Motor neuron (in vitro differentiated cells): ENCODE data around the gene DYNC2I2. TPM values are rescaled to one million over a fixed set of nuclear protein-coding genes. Genes with fewer than 3 reads are reported as not detected.

Experiments
- ATAC-seq, 8 experiments: fragments of 200-7000 bp; cut with Tn5 transposase; replicated peaks in 6 of 8; 2 replicates each; pipeline ENCODE4 v1.8.0; 2021; ENCODE audit warnings: mild to moderate bottlenecking in 8 of 8, moderate library complexity in 8 of 8
- H3K27ac ChIP-seq, 2 donors: fragments of 250-450 bp; sonication (Bioruptor Pico); 2 replicates each; pipeline ENCODE4 v1.9.0; 2021; ENCODE audit warnings: antibody characterized with exemption in 2 of 2, mild to moderate bottlenecking in 2 of 2, moderate library complexity in 1 of 2
- H3K4me1 ChIP-seq, 2 donors: fragments of 250-450 bp; sonication (Bioruptor Pico); replicated peaks in 1 of 2; 2 replicates each; pipeline ENCODE4 v1.6.1; 2021; ENCODE audit warnings: antibody characterized with exemption in 2 of 2, mild to moderate bottlenecking in 2 of 2, moderate library complexity in 1 of 2
- H3K4me3 ChIP-seq, 5 donors: fragments of 250-450 bp; sonication (Bioruptor Pico); 2 replicates each; pipeline ENCODE4 v1.9.0; 2021; ENCODE audit warnings: antibody characterized with exemption in 5 of 5, mild to moderate bottlenecking in 5 of 5, moderate library complexity in 4 of 5
- WGBS, 10 experiments: fragments of 450-650 bp; shearing (Covaris generic); methylation state at CpG; one replicate each; pipeline ENCODE4 v1.0.0; 2022; 5-methylcytosine and 5-hydroxymethylcytosine counted together
- in situ Hi-C, 9 experiments: fragments of 400-800 bp; cut with MboI; loops; one replicate each; pipeline ENCODE4 v1.15.0; 2021; ENCODE audit warnings: low sequenced_read_pairs in 9 of 9, low pct_unique_long_range_greater_than_20kb in 2 of 9; ENCODE audit not compliant: unreplicated experiment in 9 of 9
- total RNA-seq, 8 experiments: library from RNA; unstranded; fragments of 300-600 nt; gene quantifications; 2 replicates each; pipeline versions ENCODE4 v1.2.3 to v1.2.4, GENCODE V29; 2022

The DYNC2I2 gene
- total RNA-seq, 8 experiments from 2014 or later, result 21.1 to 62.7 (median 28.3) TPM

DNA sequence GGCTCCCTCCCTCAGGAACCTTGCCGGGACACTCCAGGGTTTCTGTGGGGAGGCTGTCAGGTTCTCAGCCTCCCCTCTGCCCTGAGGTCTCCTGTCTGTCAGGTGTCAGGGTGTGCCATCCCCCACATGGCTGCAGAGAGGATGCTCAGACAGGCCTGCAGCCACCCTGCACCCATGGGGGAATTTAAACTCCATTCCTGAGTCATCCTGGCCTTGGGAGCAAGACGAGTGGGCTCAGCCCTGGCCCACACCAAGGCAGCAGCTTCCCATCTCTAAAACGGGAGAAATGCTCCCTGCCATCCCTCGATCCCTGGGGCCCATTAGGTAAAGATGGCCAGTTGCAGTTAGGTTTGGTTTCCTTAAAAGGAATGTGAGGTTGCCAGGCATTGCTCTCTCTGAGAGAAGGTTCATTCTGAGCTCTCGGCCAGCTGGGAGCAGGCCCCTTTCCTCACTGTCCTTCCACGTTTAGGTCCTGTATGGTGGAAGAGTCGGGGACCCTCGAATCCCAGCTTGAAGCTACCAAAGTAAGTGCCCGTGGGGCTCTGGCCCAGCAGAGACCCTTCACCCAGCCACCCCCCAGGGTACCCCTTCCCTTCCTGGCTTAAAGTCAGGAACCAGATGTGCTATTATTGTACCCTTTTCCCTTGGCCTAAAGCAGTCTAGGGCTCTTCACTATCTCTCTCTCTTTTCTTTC, 26.6 kb downstream of the DYNC2I2 start:
- no peak overlapping the region for H3K4me3 ChIP-seq
- no peaks in the 10 kb centered on the region for H3K4me1 ChIP-seq
- ATAC-seq, result no peak
- no peak overlapping the region for H3K27ac ChIP-seq
- in situ Hi-C loops, result no loop called here
- WGBS, 10 experiments, result 42 to 100% methylated on average over 1 to 4 of the region's 9 CpGs; no CpG with 5 or more reads in 8 of the 10 experiments

DNA sequence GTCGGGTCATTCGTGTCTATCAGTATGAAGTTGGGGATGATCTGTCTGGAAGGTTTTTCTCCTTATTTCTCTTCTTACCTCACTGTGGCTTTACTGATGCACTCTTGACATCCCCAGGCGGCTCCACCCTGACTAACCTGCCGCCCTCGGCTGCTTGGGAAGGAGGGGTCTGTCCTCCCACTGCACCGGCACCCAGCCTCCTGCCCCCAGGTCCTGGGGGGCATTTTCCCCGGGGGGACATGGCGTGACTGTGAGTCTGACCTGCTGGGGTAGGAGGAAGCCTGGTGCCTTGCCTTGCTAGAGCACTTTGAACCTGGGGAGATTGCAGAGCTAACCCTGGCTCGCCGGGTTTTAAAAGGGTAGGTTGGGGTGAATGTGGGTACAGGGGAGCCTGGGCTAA, 27.5 kb downstream of the DYNC2I2 start:
- no peak overlapping the region for H3K27ac ChIP-seq
- no peaks in the 10 kb centered on the region for H3K4me1 ChIP-seq
- WGBS, 10 experiments, result 93 to 100% methylated on average over 1 to 3 of the region's 10 CpGs; no CpG with 5 or more reads in 8 of the 10 experiments
- no peak overlapping the region for H3K4me3 ChIP-seq
- ATAC-seq, result no peak
- in situ Hi-C loops, result no loop called here

DNA sequence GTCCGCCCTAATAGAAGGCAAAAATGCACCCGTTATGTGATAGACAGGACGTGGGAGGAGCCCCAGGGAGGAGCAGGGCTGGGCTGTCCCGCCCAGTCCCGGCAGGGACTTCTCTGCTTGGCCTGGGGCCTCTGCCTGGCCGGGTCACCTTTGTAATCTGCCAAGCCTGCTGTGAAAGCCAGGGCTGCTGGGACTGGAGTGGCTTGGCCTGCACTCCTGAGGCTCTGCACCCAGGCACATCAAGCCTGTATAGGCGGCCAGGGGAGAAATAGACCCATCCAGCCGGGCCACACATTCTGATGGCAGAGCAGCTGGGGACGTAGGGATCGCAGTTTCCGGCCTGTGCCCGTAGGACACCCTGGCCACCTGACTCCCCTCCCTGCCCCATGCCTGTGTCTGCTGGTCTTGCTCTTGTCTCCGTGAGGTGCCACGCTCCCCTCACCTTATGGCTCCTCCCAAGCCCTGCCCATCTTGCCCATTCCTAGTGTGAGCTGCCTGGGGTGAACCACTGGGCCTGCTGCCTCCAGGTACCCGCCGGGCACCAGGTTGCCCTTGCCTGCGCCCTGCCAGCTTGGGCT, 28.1 kb downstream of the DYNC2I2 start:
- Histone ChIP-seq H3K27ac (no peak overlapping the region), H3K4me1 (no peaks in the 10 kb centered on the region), H3K4me3 (no peak overlapping the region)
- in situ Hi-C loops, result no loop called here
- peak in 7 of 8 experiments; percentile 7 to 93 (median 26) for ATAC-seq
- 14 to 100% (median 62%) methylated on average over 1 to 9 of the region's 17 CpGs; no CpG with 5 or more reads in 4 of the 10 experiments for WGBS, 10 experiments

DNA sequence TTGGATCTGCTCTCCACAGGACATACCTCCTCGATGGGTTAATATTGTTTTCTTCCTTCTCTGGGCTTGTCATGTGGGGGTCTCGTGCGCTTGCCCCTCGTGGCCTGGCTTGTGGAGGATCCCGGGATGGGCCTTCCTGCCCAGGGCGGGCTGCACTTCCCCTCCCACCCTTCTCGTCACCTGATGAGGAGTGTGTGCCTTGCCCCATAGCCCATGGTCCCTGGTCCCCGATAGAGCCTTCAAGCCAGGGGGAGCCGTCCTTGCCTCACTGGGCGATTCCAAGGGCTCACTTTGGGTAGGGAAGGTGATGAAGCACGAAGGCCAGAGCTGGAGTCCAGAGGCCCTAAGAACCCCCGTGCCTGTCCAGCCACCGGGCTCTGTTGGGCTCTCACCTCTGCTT, 28.7 kb downstream of the DYNC2I2 start:
- in situ Hi-C loops, result no loop called here
- no peak overlapping the region for H3K27ac ChIP-seq
- 40 to 100% (median 100%) methylated on average over 1 to 6 of the region's 13 CpGs; no CpG with 5 or more reads in 3 of the 10 experiments for WGBS, 10 experiments

DNA sequence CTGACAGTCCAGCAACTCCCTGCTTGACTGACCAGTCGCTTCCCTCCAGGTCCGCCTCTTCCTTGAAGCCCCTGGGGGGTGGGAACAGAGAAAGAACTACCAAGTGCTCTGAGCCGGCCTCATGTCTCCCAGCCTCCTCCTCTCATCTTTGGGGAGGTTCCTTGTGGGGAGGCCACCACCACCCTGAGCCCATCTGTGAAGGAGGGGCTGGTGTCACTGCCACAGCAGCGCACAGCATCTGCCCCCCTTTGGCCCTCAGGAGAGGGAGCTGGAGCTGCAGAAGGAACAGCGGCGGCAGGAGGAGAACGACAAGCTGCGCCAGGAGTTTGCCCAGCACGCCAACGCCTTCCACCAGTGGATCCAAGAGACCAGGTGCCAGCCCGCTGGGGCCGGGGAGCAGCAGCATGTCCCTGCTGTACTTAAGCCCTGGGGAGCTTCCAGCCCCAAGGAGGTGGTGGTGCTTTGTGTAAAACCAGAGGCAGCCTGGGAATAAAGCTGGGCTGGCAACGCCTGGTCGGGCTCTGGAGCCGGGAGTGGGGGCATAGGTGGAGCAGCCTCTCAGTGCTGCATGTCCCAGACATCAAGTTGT, 29.4 kb downstream of the DYNC2I2 start:
- Histone ChIP-seq H3K4me3 (no peak overlapping the region), H3K4me1 (no peaks in the 10 kb centered on the region), H3K27ac (no peak overlapping the region)
- WGBS, 10 experiments, result 67 to 100% (median 92%) methylated on average over 2 to 3 of the region's 15 CpGs; no CpG with 5 or more reads in 5 of the 10 experiments
- in situ Hi-C loops, result no loop called here
- ATAC-seq, result no peak

More for the DNA sequence above, 28.7 kb downstream of the DYNC2I2 start:
- ATAC-seq, result peak in 1 of 8 experiments; percentile 13
- Histone ChIP-seq H3K4me1 (no peaks in the 10 kb centered on the region), H3K4me3 (no peak overlapping the region)

DNA sequence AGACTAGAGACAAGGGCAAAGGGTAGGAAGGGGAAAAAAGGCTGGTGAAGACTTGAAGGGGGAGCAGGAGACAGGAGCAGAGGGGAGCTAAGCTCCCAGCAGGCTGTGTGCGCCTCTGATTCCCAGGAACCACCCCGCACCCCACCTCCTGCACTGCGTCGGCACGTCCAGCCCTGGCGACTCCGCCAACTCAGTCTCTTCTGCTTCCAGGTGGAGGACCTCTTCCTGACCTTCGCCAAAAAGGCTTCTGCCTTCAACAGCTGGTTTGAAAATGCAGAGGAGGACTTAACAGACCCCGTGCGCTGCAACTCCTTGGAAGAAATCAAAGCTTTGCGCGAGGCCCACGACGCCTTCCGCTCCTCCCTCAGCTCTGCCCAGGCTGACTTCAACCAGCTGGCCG, 30.5 kb downstream of the DYNC2I2 start:
- 87 to 100% (median 95%) methylated on average over 5 to 8 of the region's 16 CpGs; no CpG with 5 or more reads in 6 of the 10 experiments for WGBS, 10 experiments
- in situ Hi-C loops, result no loop called here
- no peaks in the 10 kb centered on the region for H3K4me1 ChIP-seq
- peak in 5 of 8 experiments; percentile 2 to 19 (median 14) for ATAC-seq
- H3K27ac ChIP-seq, result no peak overlapping the region
- H3K4me3 ChIP-seq, result no peak overlapping the region

DNA sequence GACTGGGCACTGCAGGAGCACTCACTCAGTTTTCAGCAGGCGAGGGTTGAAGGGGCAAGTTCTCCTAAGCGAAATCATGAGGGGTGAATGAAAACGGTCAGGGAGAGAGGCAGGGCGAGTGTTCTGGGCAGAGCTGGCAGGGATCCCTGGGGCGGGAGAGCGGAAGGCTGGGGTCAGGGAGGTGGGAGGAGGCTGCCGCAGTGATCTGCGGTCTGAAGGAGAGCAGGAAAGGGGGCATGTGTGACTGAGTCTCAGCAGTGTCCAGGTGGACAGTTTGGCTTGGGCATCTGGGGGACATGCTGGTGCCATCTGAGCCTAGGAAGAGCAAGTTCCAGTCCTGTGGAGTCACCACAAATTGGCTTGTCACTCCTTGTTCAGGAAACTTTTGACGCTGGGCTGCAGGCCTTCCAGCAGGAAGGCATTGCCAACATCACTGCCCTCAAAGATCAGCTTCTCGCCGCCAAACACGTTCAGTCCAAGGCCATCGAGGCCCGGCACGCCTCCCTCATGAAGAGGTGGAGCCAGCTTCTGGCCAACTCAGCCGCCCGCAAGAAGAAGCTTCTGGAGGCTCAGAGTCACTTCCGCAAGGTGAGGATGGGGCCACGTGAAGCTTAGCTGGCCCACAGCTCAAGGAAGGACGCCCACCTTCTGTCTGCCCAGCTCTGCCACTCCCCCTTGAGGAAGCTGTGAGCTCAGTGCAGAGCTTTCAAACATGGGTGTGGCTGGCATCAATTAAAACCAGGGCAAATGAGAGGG, 31.1 kb downstream of the DYNC2I2 start:
- peak in 5 of 8 experiments; percentile 13 to 35 (median 22) for ATAC-seq
- in situ Hi-C loops, result no loop called here

DNA sequence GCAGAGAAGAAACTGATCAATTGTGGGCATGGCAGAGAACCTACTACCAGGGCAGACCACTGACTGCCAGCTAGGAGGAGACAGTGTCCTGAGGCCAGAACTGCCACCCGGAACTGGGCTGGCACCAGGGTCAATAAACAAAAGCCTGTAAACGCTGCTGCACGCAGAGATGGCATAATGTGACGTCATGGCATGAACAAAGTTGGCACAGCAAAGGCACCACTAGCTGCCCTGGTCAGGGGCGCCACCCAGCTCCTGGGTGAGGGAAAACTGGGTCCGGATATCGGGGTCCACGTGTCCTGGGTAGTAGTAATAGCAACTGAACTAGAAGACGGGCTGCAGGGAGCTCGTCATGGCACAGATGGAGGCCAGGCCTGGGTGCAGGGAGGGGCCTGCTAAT, 32.1 kb downstream of the DYNC2I2 start:
- Histone ChIP-seq H3K4me1 (no peaks in the 10 kb centered on the region), H3K27ac (no peak overlapping the region), H3K4me3 (no peak overlapping the region)
- in situ Hi-C loops, result loop anchor here in 1 of 9 experiments (25.0 kb wide), 1 partner anchor 363 kb away; no protein-coding TSS in a partner anchor
- WGBS, 10 experiments, result 90 to 100% (median 96%) methylated on average over 2 to 8 of the region's 10 CpGs; no CpG with 5 or more reads in 5 of the 10 experiments
- no peak for ATAC-seq

More for the DNA sequence above, 31.1 kb downstream of the DYNC2I2 start:
- no peak overlapping the region for H3K27ac ChIP-seq
- no peaks in the 10 kb centered on the region for H3K4me1 ChIP-seq
- no peak overlapping the region for H3K4me3 ChIP-seq
- WGBS, 10 experiments, result 40 to 100% (median 65%) methylated on average over 1 to 13 of the region's 20 CpGs; no CpG with 5 or more reads in 2 of the 10 experiments

DNA sequence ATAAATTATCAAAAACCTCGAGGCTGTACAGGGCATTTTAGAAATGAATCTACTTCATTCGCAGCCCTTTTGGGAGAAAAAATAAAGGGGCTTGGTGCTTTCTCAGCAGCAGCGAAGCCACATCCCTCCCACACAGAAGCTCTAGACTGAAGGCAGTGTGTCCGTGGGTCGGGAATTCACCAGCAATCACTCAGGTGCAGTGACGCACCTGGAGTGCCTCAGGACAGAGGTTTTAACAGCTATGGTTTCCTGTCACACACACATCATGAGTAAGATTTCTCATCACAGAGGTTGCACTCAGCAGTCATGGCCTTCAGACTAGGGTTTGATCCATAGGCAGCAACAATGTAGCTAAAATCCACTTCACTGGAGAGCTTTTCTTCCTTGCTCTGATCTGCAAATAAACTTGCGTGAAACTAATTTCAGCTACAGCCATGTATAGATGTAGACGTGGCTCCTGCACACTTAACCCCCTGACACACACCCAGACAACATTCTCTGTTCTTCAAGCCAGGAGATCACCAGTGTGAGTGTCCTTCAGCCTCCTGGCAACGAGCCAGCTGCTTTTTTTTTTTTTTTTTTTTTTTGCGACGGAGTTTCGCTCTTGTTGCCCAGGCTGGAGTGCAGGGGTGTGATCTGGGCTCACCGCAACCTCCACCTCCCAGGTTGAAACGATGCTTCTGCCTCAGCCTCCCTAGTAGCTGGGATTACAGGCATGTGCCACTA, 34.8 kb downstream of the DYNC2I2 start:
- 20 to 100% (median 98%) methylated on average over 1 to 7 of the region's 14 CpGs for WGBS, 10 experiments
- Histone ChIP-seq H3K27ac (no peak overlapping the region), H3K4me1 (no peaks in the 10 kb centered on the region), H3K4me3 (no peak overlapping the region)
- in situ Hi-C loops, result loop anchor here in 1 of 9 experiments (25.0 kb wide), 1 partner anchor 365 kb away; no protein-coding TSS in a partner anchor
- ATAC-seq, result no peak

DNA sequence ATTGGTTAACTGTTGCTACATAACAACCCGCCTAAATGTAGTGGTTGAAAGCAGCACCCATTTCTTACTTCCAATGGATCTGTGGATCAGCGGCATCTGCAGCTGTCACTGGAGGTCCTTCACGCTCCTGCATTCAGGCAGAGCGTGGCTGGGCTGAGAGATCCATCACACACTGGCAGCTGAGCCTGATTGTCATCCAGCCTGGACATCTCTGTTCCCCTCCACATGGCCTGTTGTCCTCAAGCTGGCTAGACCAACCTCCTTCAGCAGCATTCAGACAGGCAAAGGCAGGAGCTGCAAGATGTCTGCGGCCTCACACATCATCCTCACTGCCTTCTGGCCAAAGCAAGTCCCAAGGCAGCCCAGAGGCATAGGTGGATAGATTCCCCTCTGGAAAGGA, 36.9 kb downstream of the DYNC2I2 start:
- H3K27ac ChIP-seq, result no peak overlapping the region
- ATAC-seq, result no peak
- no peak overlapping the region for H3K4me3 ChIP-seq
- H3K4me1 ChIP-seq, result no peaks in the 10 kb centered on the region
- in situ Hi-C loops, result loop anchor here in 1 of 9 experiments (25.0 kb wide), 1 partner anchor 368 kb away; no protein-coding TSS in a partner anchor
- WGBS, 10 experiments, result 80 to 100% (median 94%) methylated on average over 1 to 4 of the region's 5 CpGs; no CpG with 5 or more reads in 6 of the 10 experiments

DNA sequence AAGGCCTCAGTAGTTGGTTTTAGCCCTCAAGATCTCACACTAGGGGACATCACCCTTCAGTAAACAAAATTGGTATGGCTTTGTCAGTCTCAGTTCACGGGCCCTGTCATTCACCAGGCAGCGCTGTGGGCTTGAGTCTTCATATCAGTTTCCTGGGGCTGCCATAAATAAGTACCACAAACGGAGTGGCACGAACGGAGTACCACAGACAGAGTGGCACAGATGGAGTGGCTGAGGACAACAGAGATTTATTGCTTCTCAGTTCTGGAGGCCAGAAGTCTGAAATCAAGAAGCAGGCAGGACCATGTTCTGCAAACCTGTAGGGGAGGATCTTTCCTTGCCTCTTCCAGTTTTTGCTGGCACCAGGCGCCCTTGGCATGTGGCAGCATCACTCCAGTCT, 37.5 kb downstream of the DYNC2I2 start:
- 87 to 100% (median 96%) methylated on average over 2 to 5 of the region's 6 CpGs; no CpG with 5 or more reads in 4 of the 10 experiments for WGBS, 10 experiments
- Histone ChIP-seq H3K27ac (no peak overlapping the region), H3K4me3 (no peak overlapping the region), H3K4me1 (no peaks in the 10 kb centered on the region)
- in situ Hi-C loops, result loop anchor here in 1 of 9 experiments (25.0 kb wide), 1 partner anchor 368 kb away; no protein-coding TSS in a partner anchor
- no peak for ATAC-seq

DNA sequence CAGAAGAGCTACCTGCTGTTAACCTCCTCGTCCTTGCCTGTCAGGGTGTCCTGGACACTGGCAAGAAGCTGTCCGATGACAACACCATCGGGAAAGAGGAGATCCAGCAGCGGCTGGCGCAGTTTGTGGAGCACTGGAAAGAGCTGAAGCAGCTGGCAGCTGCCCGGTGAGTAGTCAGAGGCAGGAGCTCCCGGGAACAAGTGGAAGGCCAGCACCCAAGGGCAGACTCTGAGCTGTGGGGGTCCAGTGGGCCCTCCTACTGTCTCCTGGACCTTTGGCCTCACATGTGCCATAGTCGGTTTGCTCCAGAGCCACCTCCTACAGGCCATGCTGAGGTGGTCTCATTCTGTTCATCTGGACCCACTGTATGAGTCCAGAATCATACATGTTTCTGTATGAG, 38.7 kb downstream of the DYNC2I2 start:
- WGBS, 10 experiments, result 81 to 100% (median 92%) methylated on average over 2 to 4 of the region's 8 CpGs; no CpG with 5 or more reads in 7 of the 10 experiments
- Histone ChIP-seq H3K4me1 (no peaks in the 10 kb centered on the region), H3K27ac (no peak overlapping the region), H3K4me3 (no peak overlapping the region)
- in situ Hi-C loops, result loop anchor here in 1 of 9 experiments (25.0 kb wide), 1 partner anchor 369 kb away; no protein-coding TSS in a partner anchor
- ATAC-seq, result no peak
